ENCODE data around the gene DUSP12. TPM values are rescaled to one million over a fixed set of nuclear protein-coding genes. Genes with fewer than 3 reads are reported as not detected.

The DUSP12 gene
- total and polyA plus RNA-seq, 2 donors (not counting 3 experiments of a cell fraction or from before 2014, with no cell fraction given): 26.8 to 31.6 TPM

DNA sequence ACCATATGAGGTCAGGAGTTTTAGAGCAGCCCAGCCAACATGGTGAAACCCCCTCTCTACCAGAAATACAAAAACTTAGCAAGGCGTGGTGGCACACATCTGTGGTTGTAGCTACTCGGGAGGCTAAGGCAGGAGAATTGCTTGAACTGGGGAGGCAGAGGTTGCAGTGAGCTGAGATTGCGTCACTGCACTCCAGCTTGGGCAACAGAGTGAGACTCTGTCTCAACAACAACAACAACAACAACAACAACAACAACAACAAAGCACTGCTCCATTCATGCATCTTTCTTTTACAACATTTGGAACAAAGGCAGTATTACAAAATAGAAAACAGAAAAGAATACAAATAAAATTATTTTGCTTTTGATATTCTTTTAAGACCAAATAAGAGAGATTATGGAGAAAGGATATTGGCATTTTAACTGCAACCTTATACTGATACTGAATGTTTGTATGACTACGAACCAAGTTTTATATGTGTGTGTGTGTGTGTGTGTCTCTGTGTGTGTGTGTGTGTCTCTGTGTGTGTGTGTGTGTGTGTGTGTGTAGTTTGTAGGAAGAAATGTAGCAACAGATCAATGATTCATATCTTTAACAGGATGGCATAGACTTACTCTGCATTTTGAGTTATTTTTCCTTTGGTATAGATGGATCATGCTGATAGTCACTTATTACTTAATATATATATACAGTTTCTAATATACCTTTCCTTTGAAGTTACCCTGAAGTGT is 41.2 kb downstream of the DUSP12 start:
- H3K9ac ChIP-seq (replicated peaks; ENCODE audit: extremely low read depth, insufficient read depth, low read length): no peak overlapping the region
- no peaks in the 10 kb centered on the region for H3K27me3 ChIP-seq (ENCODE audit: control insufficient read depth in 2 of 2, insufficient read depth in 2 of 2, low read length in 2 of 2)
- ChIA-PET CTCF (interaction anchor here (2.2 to 10.9 kb wide), 3 partner anchors 228 to 244 kb away, joined by 8 to 754 read pairs (median 73); partner anchors contain the start of gene OLFML2B), POLR2A (no interaction called here)
- H4K20me1 ChIP-seq (replicated peaks; ENCODE audit: control insufficient read depth, extremely low read depth, insufficient read depth, low read length): no peaks in the 10 kb centered on the region
- no peak overlapping the region for H2AFZ ChIP-seq (ENCODE audit: low read depth, low read length)
- peaks cover 0 to 11% of the 10 kb centered on the region in 2 experiments for H3K36me3 ChIP-seq (ENCODE audit: control insufficient read depth in 2 of 2, extremely low read depth in 1 of 2, insufficient read depth in 2 of 2, low read length in 2 of 2)
- no peak overlapping the region for H3K4me2 ChIP-seq (ENCODE audit: insufficient read depth, low read length)
- no peak for TF ChIP-seq GATA2 (IDR thresholded peaks at IDR 0.05; ENCODE audit: insufficient read depth, insufficient read length, low read depth, low read length)
- TF ChIP-seq, protein P1, sequence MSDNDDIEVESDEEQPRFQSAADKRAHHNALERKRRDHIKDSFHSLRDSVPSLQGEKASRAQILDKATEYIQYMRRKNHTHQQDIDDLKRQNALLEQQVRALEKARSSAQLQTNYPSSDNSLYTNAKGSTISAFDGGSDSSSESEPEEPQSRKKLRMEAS (IDR thresholded peaks at IDR 0.05; ENCODE audit: insufficient read depth, insufficient read length): no peak
- no peak for TF ChIP-seq EZH2 (IDR thresholded peaks at IDR 0.05; ENCODE audit: borderline replicate concordance, low read depth, low read length, severe bottlenecking)
- no peak for TF ChIP-seq MYC (IDR thresholded peaks at IDR 0.05; ENCODE audit: low read depth, low read length)
- no peak for TF ChIP-seq FOS (IDR thresholded peaks at IDR 0.05; ENCODE audit: borderline replicate concordance, insufficient read depth, low read length)
- TF ChIP-seq, protein P2, sequence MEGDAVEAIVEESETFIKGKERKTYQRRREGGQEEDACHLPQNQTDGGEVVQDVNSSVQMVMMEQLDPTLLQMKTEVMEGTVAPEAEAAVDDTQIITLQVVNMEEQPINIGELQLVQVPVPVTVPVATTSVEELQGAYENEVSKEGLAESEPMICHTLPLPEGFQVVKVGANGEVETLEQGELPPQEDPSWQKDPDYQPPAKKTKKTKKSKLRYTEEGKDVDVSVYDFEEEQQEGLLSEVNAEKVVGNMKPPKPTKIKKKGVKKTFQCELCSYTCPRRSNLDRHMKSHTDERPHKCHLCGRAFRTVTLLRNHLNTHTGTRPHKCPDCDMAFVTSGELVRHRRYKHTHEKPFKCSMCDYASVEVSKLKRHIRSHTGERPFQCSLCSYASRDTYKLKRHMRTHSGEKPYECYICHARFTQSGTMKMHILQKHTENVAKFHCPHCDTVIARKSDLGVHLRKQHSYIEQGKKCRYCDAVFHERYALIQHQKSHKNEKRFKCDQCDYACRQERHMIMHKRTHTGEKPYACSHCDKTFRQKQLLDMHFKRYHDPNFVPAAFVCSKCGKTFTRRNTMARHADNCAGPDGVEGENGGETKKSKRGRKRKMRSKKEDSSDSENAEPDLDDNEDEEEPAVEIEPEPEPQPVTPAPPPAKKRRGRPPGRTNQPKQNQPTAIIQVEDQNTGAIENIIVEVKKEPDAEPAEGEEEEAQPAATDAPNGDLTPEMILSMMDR (IDR thresholded peaks at IDR 0.05; ENCODE audit: extremely low read depth in 1 of 2, insufficient read depth in 1 of 2, low read depth in 1 of 2, low read length in 2 of 2): no peak
- no peak for TF ChIP-seq POLR2AphosphoS5 (IDR thresholded peaks at IDR 0.05; ENCODE audit: insufficient read depth, low read depth, low read length)
- TF ChIP-seq POLR2A (IDR thresholded peaks at IDR 0.05; ENCODE audit: low read depth, low read length): no peak
- no peak for TF ChIP-seq JUN (IDR thresholded peaks at IDR 0.05; ENCODE audit: borderline replicate concordance, insufficient read depth, insufficient read length, low read depth)
- BruUV-seq (replicated peaks): no TSS peak
- H3K9me1 ChIP-seq (replicated peaks; ENCODE audit: control insufficient read depth, extremely low read depth, insufficient read depth, low read length): no peaks in the 10 kb centered on the region
- H3K4me3 ChIP-seq (replicated peaks in 1 of 3; ENCODE audit: insufficient read depth in 1 of 3, low read depth in 1 of 3, low read length in 3 of 3): no peak overlapping the region
- H3K4me1 ChIP-seq (ENCODE audit: control insufficient read depth, extremely low read depth, insufficient read depth, low read length): peaks cover 14% of the 10 kb centered on the region
- H3K9me3 ChIP-seq (replicated peaks; ENCODE audit: control insufficient read depth, insufficient read depth, low read length): no peaks in the 10 kb centered on the region
- dilution Hi-C loops (cut with MboI; ENCODE audit: extremely low pct_ligation_motif_present, low sequenced_read_pairs) (no loop called here), intact Hi-C loops (cut with micrococcal nuclease) (loop anchor here (5.0 kb wide), 2 partner anchors 57 to 172 kb away; no protein-coding TSS in a partner anchor)
- no peak for DNase-seq (ENCODE audit: low read depth, low spot score)
- no peak overlapping the region for H3K27ac ChIP-seq (ENCODE audit: insufficient read depth, low read depth, low read length)
- FAIRE-seq: no peak
- peaks cover 6% of the 10 kb centered on the region for H3K79me2 ChIP-seq (ENCODE audit: control insufficient read depth, insufficient read depth, low read length)

Measured in endothelial cell of umbilical vein (primary cell).